Neural progenitor cell (in vitro differentiated cells): Measurements from ENCODE around the gene OR10W1. TPM values are rescaled to one million over a fixed set of nuclear protein-coding genes. Genes with fewer than 3 reads are reported as not detected.

ENCODE experiments used
- DNase-seq: peaks from one replicate; pipeline ENCODE4 v3.0.0-alpha.2; 2016; ENCODE audit warnings: low spot score
- H2AFZ ChIP-seq: fragments of 200-600 bp; sonication (generic); replicated peaks from 2 replicates; pipeline ENCODE4 v1.6.1; 2016; ENCODE audit warnings: antibody characterized with exemption
- H3F3A ChIP-seq: fragments of 200-600 bp; sonication (generic); 2 replicates; pipeline ENCODE4 v1.6.1; 2016; ENCODE audit warnings: antibody characterized with exemption, low read depth
- H3K27ac ChIP-seq: fragments of 200-600 bp; sonication (generic); 2 replicates; pipeline ENCODE4 v1.5.1; 2016; ENCODE audit warnings: mild to moderate bottlenecking
- H3K27me3 ChIP-seq: fragments of 200-600 bp; sonication (generic); 2 replicates; pipeline ENCODE4 v1.6.1; 2016; ENCODE audit warnings: mild to moderate bottlenecking, moderate library complexity
- H3K36me3 ChIP-seq: fragments of 200-600 bp; sonication (generic); 2 replicates; pipeline ENCODE4 v1.5.1; 2016
- H3K4me1 ChIP-seq: fragments of 200-600 bp; sonication (generic); 2 replicates; pipeline ENCODE4 v1.6.1; 2016; ENCODE audit warnings: mixed run types
- H3K4me2 ChIP-seq: fragments of 200-600 bp; sonication (generic); 2 replicates; pipeline ENCODE4 v1.6.1; 2016
- H3K4me3 ChIP-seq: fragments of 200-600 bp; sonication (generic); 2 replicates; pipeline ENCODE4 v1.5.1; 2016
- H3K79me2 ChIP-seq: fragments of 200-600 bp; sonication (generic); 2 replicates; pipeline ENCODE4 v1.6.1; 2016; ENCODE audit warnings: low read depth
- H3K9ac ChIP-seq: fragments of 200-600 bp; sonication (generic); 2 replicates; pipeline ENCODE4 v1.6.1; 2016
- H3K9me3 ChIP-seq: fragments of 200-600 bp; sonication (generic); 2 replicates; pipeline ENCODE4 v1.5.1; 2016; ENCODE audit warnings: low read depth
- H4K20me1 ChIP-seq: fragments of 200-600 bp; sonication (generic); 2 replicates; pipeline ENCODE4 v1.6.1; 2016; ENCODE audit warnings: low read depth
- H3K27ac Mint-ChIP-seq: 3 replicates; pipeline ENCODE4 v1.8.0; 2021; ENCODE audit warnings: mixed read lengths
- H3K27me3 Mint-ChIP-seq: 2 replicates; pipeline ENCODE4 v1.8.0; 2022; ENCODE audit warnings: low read depth, mild to moderate bottlenecking, inconsistent platforms, moderate library complexity, mixed read lengths; ENCODE audit not compliant: insufficient read depth
- H3K36me3 Mint-ChIP-seq: 3 replicates; pipeline ENCODE4 v1.8.0; 2021; ENCODE audit warnings: mixed read lengths
- H3K4me1 Mint-ChIP-seq: 3 replicates; pipeline ENCODE4 v1.8.0; 2021; ENCODE audit warnings: mixed read lengths
- H3K4me3 Mint-ChIP-seq: 3 replicates; pipeline ENCODE4 v1.8.0; 2021; ENCODE audit warnings: mild to moderate bottlenecking, moderate library complexity, mixed read lengths
- H3K9me3 Mint-ChIP-seq: 3 replicates; pipeline ENCODE4 v1.8.0; 2020; ENCODE audit warnings: mixed read lengths
- CTCF ChIP-seq: fragments of 200-600 bp; sonication (generic); IDR thresholded peaks from 2 replicates; pipeline ENCODE4 v1.5.1; 2017; ENCODE audit warnings: antibody characterized with exemption, mild to moderate bottlenecking
- EZH2 ChIP-seq: fragments of 200-600 bp; sonication (generic); IDR thresholded peaks from 2 replicates; pipeline ENCODE4 v1.6.1; 2017; ENCODE audit warnings: antibody characterized with exemption, mild to moderate bottlenecking, moderate library complexity
- EZH2phosphoT487 ChIP-seq: fragments of 200-600 bp; sonication (generic); IDR thresholded peaks from 2 replicates; pipeline ENCODE4 v1.6.1; 2017; ENCODE audit warnings: antibody characterized with exemption
- total RNA-seq: library from RNA; depleted of rRNA; stranded (reverse); fragments of >200 nt; gene quantifications from 2 replicates; pipeline ENCODE4 v1.2.3, GENCODE V29; 2015; ENCODE audit warnings: low replicate concordance

OR10W1 gene
- not detected in 2 replicates for total RNA-seq

GRCh38 chr11:58268142-58268541, at the start of gene OR10W1:
OR10W1 (minus strand) TSS chr11:58268260; CDS start chr11:58267858, 402 bp downstream.
- no peak within 1 kb of the TSS for H3K4me3 Mint-ChIP-seq
- Histone ChIP-seq H3K4me2 (no peak within 1 kb of the TSS), H3K36me3 (no peaks in the 10 kb centered on the region), H3K27ac (no peak within 1 kb of the TSS), H4K20me1 (no peaks in the 10 kb centered on the region), H3K4me1 (no peaks in the 10 kb centered on the region), H3K9ac (no peak within 1 kb of the TSS), H3K4me3 (no peak within 1 kb of the TSS), H3K27me3 (no peaks in the 10 kb centered on the region), H3F3A (no peaks in the 10 kb centered on the region), H3K79me2 (no peaks in the 10 kb centered on the region), H2AFZ (no peak within 1 kb of the TSS), H3K9me3 (peaks cover 5% of the 10 kb centered on the region)
- H3K27me3 Mint-ChIP-seq, result no peaks in the 10 kb centered on the region
- no peak for TF ChIP-seq EZH2phosphoT487
- TF ChIP-seq EZH2, result no peak
- no peak for TF ChIP-seq CTCF
- H3K27ac Mint-ChIP-seq, result no peak within 1 kb of the TSS
- H3K4me1 Mint-ChIP-seq, result no peaks in the 10 kb centered on the region
- no peaks in the 10 kb centered on the region for H3K36me3 Mint-ChIP-seq
- no peak for DNase-seq
- no peaks in the 10 kb centered on the region for H3K9me3 Mint-ChIP-seq

- Mint-ChIP-seq H3K36me3 (no peaks in the 10 kb centered on the region), H3K27me3 (no peaks in the 10 kb centered on the region), H3K27ac (no peak overlapping the region), H3K9me3 (no peaks in the 10 kb centered on the region), H3K4me3 (no peak overlapping the region), H3K4me1 (no peaks in the 10 kb centered on the region)
- Histone ChIP-seq H4K20me1 (no peaks in the 10 kb centered on the region), H3K9me3 (no peaks in the 10 kb centered on the region), H3K27ac (no peak overlapping the region), H2AFZ (no peak overlapping the region), H3F3A (no peaks in the 10 kb centered on the region), H3K9ac (no peak overlapping the region), H3K4me2 (no peak overlapping the region), H3K36me3 (no peaks in the 10 kb centered on the region), H3K4me3 (no peak overlapping the region), H3K79me2 (no peaks in the 10 kb centered on the region), H3K4me1 (no peaks in the 10 kb centered on the region), H3K27me3 (no peaks in the 10 kb centered on the region)
- DNase-seq, result no peak
- TF ChIP-seq EZH2phosphoT487 (no peak), CTCF (no peak), EZH2 (no peak)
Observed at GRCh38 chr11:58316142-58316541, 48.1 kb upstream of the OR10W1 start.

GRCh38 chr11:58301576-58301975, 33.5 kb upstream of the OR10W1 start:
- H3K4me1 Mint-ChIP-seq, result no peaks in the 10 kb centered on the region
- Histone ChIP-seq H3K9ac (no peak overlapping the region), H2AFZ (no peak overlapping the region), H3K36me3 (no peaks in the 10 kb centered on the region), H3K4me2 (no peak overlapping the region), H3K27ac (no peak overlapping the region), H3K79me2 (no peaks in the 10 kb centered on the region), H3K9me3 (no peaks in the 10 kb centered on the region), H3F3A (no peaks in the 10 kb centered on the region), H4K20me1 (no peaks in the 10 kb centered on the region), H3K27me3 (no peaks in the 10 kb centered on the region), H3K4me1 (no peaks in the 10 kb centered on the region), H3K4me3 (no peak overlapping the region)
- TF ChIP-seq EZH2phosphoT487, result no peak
- no peak for TF ChIP-seq EZH2
- TF ChIP-seq CTCF, result no peak
- no peaks in the 10 kb centered on the region for H3K9me3 Mint-ChIP-seq
- H3K27ac Mint-ChIP-seq, result no peak overlapping the region
- H3K27me3 Mint-ChIP-seq, result no peaks in the 10 kb centered on the region
- no peak overlapping the region for H3K4me3 Mint-ChIP-seq
- DNase-seq, result no peak
- H3K36me3 Mint-ChIP-seq, result no peaks in the 10 kb centered on the region
